Calu3 (cell line): ENCODE results near the gene BEX5. TPM values are rescaled to one million over a fixed set of nuclear protein-coding genes. Genes with fewer than 3 reads are reported as not detected.
"Not testable (repeated sequence)": the region's sequence is repeated elsewhere in the genome, so short reads cannot be mapped to it uniquely, and the experiment has no call there.

Experiments used
- BruUV-seq: library from RNA; stranded (reverse); fragments of 400-500 nt; replicated peaks from 2 replicates; lab custom pipeline; 2021; lab: Mats Ljungman, UMichigan
- CTCF ChIA-PET: fragments of 300-600 bp; sonication (Branson Sonifier 250); formaldehyde crosslinking; loops from one replicate; lab custom pipeline; 2022; ENCODE audit warnings: antibody characterized with exemption; lab: Charles Lee
- DNase-seq: peaks from one replicate; pipeline ENCODE4 v3.0.0; 2022
- H3K27ac Mint-ChIP-seq: one replicate; pipeline ENCODE4 v1.8.0; 2022; ENCODE audit warnings: mixed read lengths; ENCODE audit not compliant: unreplicated experiment
- H3K27me3 Mint-ChIP-seq: one replicate; pipeline ENCODE4 v1.8.0; 2022; ENCODE audit warnings: mixed read lengths; ENCODE audit not compliant: unreplicated experiment
- H3K36me3 Mint-ChIP-seq: one replicate; pipeline ENCODE4 v1.8.0; 2022; ENCODE audit warnings: mild to moderate bottlenecking, moderate library complexity, mixed read lengths; ENCODE audit not compliant: insufficient read depth, unreplicated experiment
- H3K4me1 Mint-ChIP-seq: one replicate; pipeline ENCODE4 v1.8.0; 2022; ENCODE audit warnings: mild to moderate bottlenecking, low read depth, mixed read lengths; ENCODE audit not compliant: unreplicated experiment
- H3K4me3 Mint-ChIP-seq: one replicate; pipeline ENCODE4 v1.8.0; 2022; ENCODE audit warnings: mild to moderate bottlenecking, low read depth, moderate library complexity, mixed read lengths; ENCODE audit not compliant: unreplicated experiment
- H3K9me3 Mint-ChIP-seq: one replicate; pipeline ENCODE4 v1.8.0; 2022; ENCODE audit warnings: low read depth, mixed read lengths; ENCODE audit not compliant: unreplicated experiment
- CTCF ChIP-seq: fragments of 200-600 bp; IDR thresholded peaks from one replicate; pipeline ENCODE4 v1.8.0; 2022; ENCODE audit warnings: antibody characterized with exemption; ENCODE audit not compliant: unreplicated experiment
- intact Hi-C: fragments of 100-400 bp; cut with micrococcal nuclease; formaldehyde crosslinking; loops from one replicate; pipeline ENCODE4 v1.10.0; 2022; ENCODE audit not compliant: unreplicated experiment
- total RNA-seq: library from RNA; stranded (reverse); gene quantifications from 2 replicates; pipeline ENCODE4 v1.2.3, GENCODE V29; 2022

Gene BEX5
- total RNA-seq, 1 experiment from 2014 or later, result 3.9 TPM

DNA sequence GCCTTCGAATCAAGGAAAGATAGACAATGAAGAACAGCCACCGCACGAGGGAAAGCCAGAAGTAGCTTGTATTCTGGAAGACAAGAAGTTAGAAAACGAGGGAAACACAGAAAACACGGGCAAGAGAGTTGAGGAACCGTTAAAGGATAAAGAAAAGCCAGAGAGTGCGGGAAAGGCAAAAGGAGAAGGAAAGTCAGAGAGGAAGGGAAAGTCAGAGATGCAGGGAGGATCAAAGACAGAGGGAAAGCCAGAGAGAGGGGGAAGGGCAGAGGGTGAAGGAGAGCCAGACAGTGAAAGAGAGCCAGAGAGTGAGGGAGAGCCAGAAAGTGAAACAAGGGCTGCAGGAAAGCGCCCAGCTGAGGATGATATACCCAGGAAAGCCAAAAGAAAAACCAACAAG, 28.9 kb downstream of the BEX5 start:
- no peaks in the 10 kb centered on the region for H3K4me1 Mint-ChIP-seq
- peaks cover 26% of the 10 kb centered on the region for H3K27me3 Mint-ChIP-seq
- TF ChIP-seq CTCF, result no peak
- peaks cover 2% of the 10 kb centered on the region for H3K9me3 Mint-ChIP-seq
- H3K27ac Mint-ChIP-seq, result no peak overlapping the region
- CTCF ChIA-PET, result no interaction called here
- no peak overlapping the region for H3K4me3 Mint-ChIP-seq
- intact Hi-C loops, result no loop called here
- no peaks in the 10 kb centered on the region for H3K36me3 Mint-ChIP-seq
- no TSS peak for BruUV-seq
- DNase-seq, result no peak

DNA sequence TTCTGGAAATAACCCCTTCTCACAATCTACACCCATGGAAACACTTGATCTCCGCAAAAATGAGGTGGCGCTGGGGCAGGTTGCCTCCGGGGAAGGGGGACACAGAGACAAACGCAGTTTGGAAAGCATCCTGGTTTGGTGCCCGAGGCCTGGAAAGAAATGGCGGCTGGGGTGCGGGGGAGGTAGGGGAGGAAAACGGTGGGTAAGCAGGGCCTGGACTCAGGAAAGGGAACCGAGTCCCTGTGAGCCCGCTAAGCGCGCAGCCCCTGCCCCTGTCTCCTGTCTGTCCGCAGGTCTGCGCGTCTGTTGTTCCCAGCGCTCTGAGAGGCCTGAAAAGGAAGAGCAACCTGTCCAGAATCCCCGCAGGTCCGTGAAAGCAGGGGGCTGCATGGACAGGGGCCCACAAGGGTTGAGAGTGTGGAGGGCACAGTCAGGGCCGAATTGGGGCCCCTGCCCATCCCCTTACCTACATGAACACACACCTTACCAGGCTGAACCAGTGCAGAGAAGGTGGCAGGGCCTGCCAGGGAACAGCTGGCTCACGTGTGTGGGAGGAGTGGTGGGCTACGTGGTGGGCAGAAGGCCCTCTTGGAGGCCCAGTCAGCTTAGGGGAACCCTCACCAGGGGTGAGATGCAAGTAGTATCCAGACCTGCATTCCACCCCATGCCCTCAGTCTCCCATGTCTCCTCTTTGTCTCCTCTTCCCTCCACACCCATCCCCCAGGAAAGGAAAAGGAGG, 29.5 kb downstream of the BEX5 start:
- H3K4me1 Mint-ChIP-seq, CTCF ChIA-PET, H3K4me3 Mint-ChIP-seq, intact Hi-C loops, H3K9me3 Mint-ChIP-seq, H3K36me3 Mint-ChIP-seq, H3K27ac Mint-ChIP-seq, BruUV-seq, DNase-seq: not testable (repeated sequence)
- peaks cover 24% of the 10 kb centered on the region for H3K27me3 Mint-ChIP-seq

- H3K4me1 Mint-ChIP-seq, DNase-seq, CTCF ChIA-PET, H3K9me3 Mint-ChIP-seq, H3K36me3 Mint-ChIP-seq, H3K4me3 Mint-ChIP-seq, intact Hi-C loops, H3K27ac Mint-ChIP-seq, BruUV-seq: not testable (repeated sequence)
- peaks cover 16% of the 10 kb centered on the region for H3K27me3 Mint-ChIP-seq
Measured at GRCh38 chrX:102125436-102125835, 30.3 kb downstream of the BEX5 start, which contains the start of gene TCEAL2. Gene TCEAL2, plus strand, starts transcription at chrX:102125679. Its CDS starts 1,152 bp downstream, at chrX:102126831.

GRCh38 chrX:102125014-102125413, 30.8 kb downstream of the BEX5 start:
- CTCF ChIA-PET, H3K36me3 Mint-ChIP-seq, H3K4me1 Mint-ChIP-seq, H3K9me3 Mint-ChIP-seq, intact Hi-C loops, DNase-seq, BruUV-seq, H3K4me3 Mint-ChIP-seq, H3K27ac Mint-ChIP-seq: not testable (repeated sequence)
- H3K27me3 Mint-ChIP-seq, result peaks cover 14% of the 10 kb centered on the region

DNA sequence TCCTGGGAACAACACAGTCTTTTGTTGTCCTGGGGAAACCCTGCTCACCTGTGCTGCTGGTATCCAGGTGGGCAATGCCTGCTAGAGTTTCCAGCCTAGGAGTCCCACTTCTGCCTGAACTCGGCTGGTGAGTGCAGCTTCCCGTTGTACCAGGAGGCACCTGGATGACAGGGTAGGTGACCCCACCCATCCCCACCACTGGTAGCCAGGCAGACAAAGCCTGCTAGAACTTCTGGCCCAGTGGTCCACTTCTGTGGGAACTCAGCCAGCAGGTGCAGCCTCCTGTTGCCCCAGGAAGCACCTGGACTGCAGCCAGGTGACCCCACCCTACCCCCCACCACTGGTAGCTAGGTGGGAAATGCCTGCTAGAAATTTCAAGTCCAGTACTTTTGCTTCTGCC, 40.0 kb downstream of the BEX5 start:
- peaks cover 8% of the 10 kb centered on the region for H3K9me3 Mint-ChIP-seq
- no peak for DNase-seq
- H3K36me3 Mint-ChIP-seq, result no peaks in the 10 kb centered on the region
- H3K4me3 Mint-ChIP-seq, result no peak overlapping the region
- BruUV-seq, result no TSS peak
- intact Hi-C loops, result no loop called here
- CTCF ChIA-PET, result no interaction called here
- no peak overlapping the region for H3K27ac Mint-ChIP-seq
- H3K27me3 Mint-ChIP-seq, result no peaks in the 10 kb centered on the region
- no peaks in the 10 kb centered on the region for H3K4me1 Mint-ChIP-seq
- TF ChIP-seq CTCF, result no peak

DNA sequence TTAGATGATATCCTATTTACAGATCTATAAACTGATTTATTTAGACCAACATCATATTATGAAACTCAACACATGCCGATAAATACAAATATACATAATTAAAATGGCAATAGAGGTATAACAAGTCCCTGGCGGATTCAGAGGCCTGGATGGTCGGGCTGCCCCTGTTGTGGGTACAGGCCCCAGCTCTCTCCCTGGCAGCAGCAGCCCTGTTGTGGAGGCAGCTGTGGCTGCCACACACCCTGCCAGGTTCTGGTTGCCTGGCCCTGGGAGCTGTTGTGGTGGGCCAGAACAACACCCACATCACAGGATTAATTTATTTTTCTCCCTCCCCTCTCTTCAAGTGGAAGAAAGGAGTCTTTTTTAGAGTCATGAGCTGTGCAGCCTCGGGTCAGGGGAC, 42.4 kb downstream of the BEX5 start:
- no peak for TF ChIP-seq CTCF
- Mint-ChIP-seq H3K4me1 (no peaks in the 10 kb centered on the region), H3K36me3 (no peaks in the 10 kb centered on the region), H3K4me3 (no peak overlapping the region), H3K9me3 (peaks cover 8% of the 10 kb centered on the region), H3K27ac (no peak overlapping the region), H3K27me3 (no peaks in the 10 kb centered on the region)
- intact Hi-C loops, result no loop called here
- DNase-seq, result no peak
- BruUV-seq, result no TSS peak
- CTCF ChIA-PET, result no interaction called here
